HG02970 (cell line): ENCODE measurements around the gene SPATA6L.

Experiments
- ATAC-seq: cut with Tn5 transposase; IDR thresholded peaks from one replicate; pipeline ENCODE4 v1.9.1; 2021; ENCODE audit warnings: mild to moderate bottlenecking, moderate library complexity, moderate number of reproducible peaks; ENCODE audit not compliant: unreplicated experiment, low FRiP score

SPATA6L gene

GRCh38 chr9:4559261-4560182 is 106.8 kb downstream of the SPATA6L start:
- no peak for ATAC-seq

DNA sequence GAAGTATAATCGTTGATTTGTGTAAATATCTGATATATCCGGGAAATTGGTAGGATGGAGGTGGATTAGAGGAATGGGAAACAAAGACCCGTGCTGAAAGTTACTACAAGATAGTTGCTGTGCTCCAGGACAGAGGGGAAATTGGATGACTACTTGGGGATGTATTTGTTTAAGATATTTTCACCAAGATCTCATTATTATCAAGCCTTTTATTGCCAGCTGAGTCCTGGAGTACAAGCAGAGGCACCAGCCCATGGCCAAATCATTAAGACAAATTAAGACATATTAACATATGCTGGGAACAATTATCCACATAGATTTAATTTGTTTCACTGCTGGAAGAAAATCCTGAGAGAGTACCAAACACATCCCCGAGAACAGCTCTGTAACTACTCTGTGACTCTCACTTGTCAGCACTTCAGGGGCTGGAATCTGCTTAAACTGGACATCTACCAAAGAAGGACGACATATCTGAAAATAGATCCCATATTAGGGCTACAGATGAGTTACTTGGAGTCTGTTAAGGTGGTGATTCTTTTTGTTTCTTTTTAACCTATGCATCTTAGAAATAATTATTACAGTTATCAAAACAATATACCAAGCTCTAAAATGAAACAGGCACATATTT is 107.8 kb downstream of the SPATA6L start:
- ATAC-seq, result no peak

GRCh38 chr9:4555236-4555635 is 111.0 kb downstream of the SPATA6L start:
- ATAC-seq, result no peak

DNA sequence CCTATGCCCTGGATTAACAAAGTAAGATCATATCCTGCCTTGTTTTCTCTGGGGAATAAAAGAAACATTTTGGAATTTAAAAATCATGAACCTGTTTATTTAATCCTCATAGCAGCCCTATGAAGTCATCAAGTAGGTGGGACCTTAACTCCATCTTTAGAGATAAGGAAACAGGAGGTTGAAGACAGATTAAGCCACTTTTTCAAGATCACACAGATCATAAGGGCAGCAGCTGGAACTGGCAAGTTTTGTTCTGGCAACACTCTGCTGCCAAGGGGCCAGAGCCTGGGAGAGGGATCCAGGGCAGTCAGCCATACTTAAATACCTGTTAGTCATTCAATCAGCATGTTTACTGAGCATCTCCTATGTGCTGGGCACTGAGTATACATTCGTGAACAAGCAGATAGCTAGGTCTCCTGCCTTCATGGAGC is 112.3 kb downstream of the SPATA6L start:
- ATAC-seq, result no peak

DNA sequence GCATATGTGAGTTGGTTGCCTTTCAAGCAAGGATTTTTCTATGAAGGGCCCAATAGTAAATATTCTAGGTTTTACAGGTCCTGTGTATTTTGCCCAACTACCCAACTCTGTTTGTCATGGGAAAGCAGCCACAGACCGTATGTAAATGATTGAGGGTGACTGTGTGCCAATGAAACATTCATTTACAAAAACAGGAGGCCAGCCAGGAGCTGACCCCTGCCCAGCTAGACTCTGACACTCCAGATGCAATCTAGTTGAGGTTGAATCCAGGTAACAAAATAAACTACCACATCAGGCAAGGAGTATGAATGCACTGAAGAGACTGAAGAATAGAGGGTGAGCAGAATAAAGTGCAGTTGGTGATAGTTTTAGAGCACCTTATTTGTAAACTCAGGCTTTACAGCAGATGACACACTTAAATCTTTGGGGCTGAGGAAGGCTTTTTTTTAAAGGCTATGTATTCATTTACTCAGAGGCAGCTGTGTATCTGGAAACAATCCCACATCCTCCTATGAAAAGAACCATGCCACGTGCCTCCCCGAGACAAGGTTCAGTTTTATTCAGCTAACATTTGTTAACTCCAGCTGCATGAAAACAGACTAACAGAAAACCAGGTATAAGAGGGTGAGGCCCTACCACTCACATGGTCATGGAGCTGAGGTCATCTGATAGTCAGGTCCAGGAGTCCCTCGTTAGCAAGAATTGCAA is 115.3 kb downstream of the SPATA6L start:
- ATAC-seq, result no peak

DNA sequence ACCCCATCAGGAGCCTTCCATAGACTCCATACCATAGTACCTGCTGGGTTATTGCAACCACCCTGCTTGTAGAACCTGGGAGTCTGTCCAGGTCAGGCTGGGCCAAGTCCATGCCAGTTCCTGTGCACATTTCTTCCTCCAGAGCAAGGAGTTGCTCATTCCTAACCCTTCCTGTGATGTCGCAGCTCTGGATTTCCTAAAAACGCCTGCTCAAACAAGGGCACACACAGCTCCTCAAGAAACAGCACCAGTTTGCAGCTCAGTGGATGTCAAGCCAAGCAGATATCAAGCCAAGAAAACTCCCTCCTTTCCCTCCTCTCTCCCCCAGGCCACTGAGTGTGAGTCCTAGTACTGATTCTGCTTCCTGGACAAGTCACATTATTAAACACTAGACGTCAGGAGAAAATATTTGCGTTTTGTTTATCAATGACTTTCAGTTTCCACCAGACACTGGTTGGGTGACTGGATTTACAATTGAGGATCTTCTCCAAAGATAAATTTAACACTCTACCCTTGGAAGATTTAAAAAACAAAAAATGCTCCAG is 116.5 kb downstream of the SPATA6L start:
- ATAC-seq, result no peak

DNA sequence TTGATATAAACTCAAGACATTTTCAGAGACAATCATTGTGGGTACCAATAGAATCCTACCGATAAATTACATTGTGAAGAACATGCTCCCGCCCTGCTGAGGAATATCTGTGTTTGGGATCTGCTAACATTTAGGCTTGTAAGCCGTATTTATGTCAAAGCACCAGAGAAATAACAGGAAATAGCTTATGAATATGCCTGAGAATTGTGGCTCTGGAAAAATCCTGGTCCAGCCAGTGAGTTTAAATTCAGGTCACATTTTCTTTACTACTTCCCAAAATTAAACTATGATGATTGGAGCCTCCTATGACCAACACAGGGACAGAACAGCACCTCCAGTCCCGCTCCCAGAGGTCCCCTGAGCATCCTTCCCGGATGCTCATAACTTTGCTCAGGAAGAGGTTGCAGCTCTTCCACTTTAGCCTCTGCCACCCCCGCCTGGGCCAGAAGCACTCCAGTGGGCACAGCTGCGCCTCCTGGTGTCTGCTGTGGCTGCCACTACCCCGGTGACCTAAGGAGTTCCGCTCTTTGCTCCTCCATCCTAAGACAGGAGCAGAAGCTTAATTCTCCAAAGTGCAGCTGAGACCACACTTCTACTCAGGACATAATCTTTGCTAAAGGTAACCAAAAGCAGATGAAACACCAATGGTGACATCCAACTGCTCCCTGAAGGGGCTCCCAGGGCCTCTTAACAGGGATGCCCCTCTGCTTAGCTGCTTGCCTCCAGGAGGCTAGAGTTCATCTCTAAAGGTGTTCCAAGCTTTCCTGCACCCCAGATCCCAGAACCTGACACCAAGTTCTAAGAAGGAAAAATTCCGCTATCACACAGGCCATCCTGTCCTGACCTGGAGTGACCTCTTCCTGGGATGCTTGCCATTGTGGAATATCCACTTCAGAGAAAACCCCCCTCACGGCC is 117.2 kb downstream of the SPATA6L start:
- ATAC-seq, result no peak
